ENCODE data around the gene CHD1.

GRCh38 chr5:98927242-98927988 is 1.4 kb downstream of the CHD1 start:
- TF ChIP-seq ZNF263 (CRISPR knock-in tag; IDR thresholded peaks at IDR 0.05; ENCODE audit: low read depth) (no peak), HMGXB4 (CRISPR knock-in tag; IDR thresholded peaks at IDR 0.05) (no peak), FOXK1 (CRISPR knock-in tag; IDR thresholded peaks at IDR 0.05) (no peak), CTCF (IDR thresholded peaks at IDR 0.05) (no peak), PRRX2 (CRISPR knock-in tag; IDR thresholded peaks at IDR 0.05) (no peak), MXD4 (CRISPR knock-in tag; IDR thresholded peaks at IDR 0.05; ENCODE audit: borderline replicate concordance) (no peak), STAT6 (CRISPR knock-in tag; conservative IDR thresholded peaks at IDR 0.05; ENCODE audit: low read depth) (no peak)

Measured in WTC11 (cell line).